ENCODE results near the gene OR6M1.

The OR6M1 gene

GRCh38 chr11:123806249-123806648 is at the start of gene OR6M1:
TSS of gene OR6M1 (minus strand) at chr11:123806349. CDS start at chr11:123806349, 0 bp downstream.
- H3K4me1 ChIP-seq = no peaks in the 10 kb centered on the region
- in situ Hi-C loops (cut with MboI; ENCODE audit: low sequenced_read_pairs) = no loop called here
- H3K36me3 ChIP-seq (replicated peaks) = no peaks in the 10 kb centered on the region
- H3K9me3 ChIP-seq = no peaks in the 10 kb centered on the region
- H3K4me3 ChIP-seq = no peak within 1 kb of the TSS
- peaks cover 10% of the 10 kb centered on the region for H3K27me3 ChIP-seq (ENCODE audit: low read depth)
- DNase-seq (ENCODE audit: low spot score in 2 of 2) = no peak

- H3K4me1 ChIP-seq = no peaks in the 10 kb centered on the region
- H3K9me3 ChIP-seq = no peaks in the 10 kb centered on the region
- no peaks in the 10 kb centered on the region for H3K36me3 ChIP-seq (replicated peaks)
- in situ Hi-C loops (cut with MboI; ENCODE audit: low sequenced_read_pairs) = no loop called here
- H3K4me3 ChIP-seq = no peak overlapping the region
- H3K27me3 ChIP-seq (ENCODE audit: low read depth) = no peaks in the 10 kb centered on the region
- DNase-seq (ENCODE audit: low spot score in 2 of 2) = no peak
Measured at GRCh38 chr11:123853038-123853437, 46.9 kb upstream of the OR6M1 start.

GRCh38 chr11:123852321-123852720 is 46.2 kb upstream of the OR6M1 start:
- H3K27me3 ChIP-seq (ENCODE audit: low read depth) = no peaks in the 10 kb centered on the region
- no peak for DNase-seq (ENCODE audit: low spot score in 2 of 2)
- no peaks in the 10 kb centered on the region for H3K36me3 ChIP-seq (replicated peaks)
- no peak overlapping the region for H3K4me3 ChIP-seq
- H3K9me3 ChIP-seq = no peaks in the 10 kb centered on the region
- H3K4me1 ChIP-seq = no peaks in the 10 kb centered on the region
- in situ Hi-C loops (cut with MboI; ENCODE audit: low sequenced_read_pairs) = no loop called here

GRCh38 chr11:123851110-123851509 is 45.0 kb upstream of the OR6M1 start:
- Histone ChIP-seq H3K4me3 (no peak overlapping the region), H3K36me3 (replicated peaks) (no peaks in the 10 kb centered on the region), H3K27me3 (ENCODE audit: low read depth) (no peaks in the 10 kb centered on the region), H3K9me3 (no peaks in the 10 kb centered on the region), H3K4me1 (no peaks in the 10 kb centered on the region)
- DNase-seq (ENCODE audit: low spot score in 2 of 2) = no peak
- in situ Hi-C loops (cut with MboI; ENCODE audit: low sequenced_read_pairs) = no loop called here

GRCh38 chr11:123841174-123841573 is 35.0 kb upstream of the OR6M1 start:
- in situ Hi-C loops (cut with MboI; ENCODE audit: low sequenced_read_pairs) = no loop called here
- H3K9me3 ChIP-seq = no peaks in the 10 kb centered on the region
- no peaks in the 10 kb centered on the region for H3K4me1 ChIP-seq
- H3K27me3 ChIP-seq (ENCODE audit: low read depth) = peaks cover 3% of the 10 kb centered on the region; the same call in 1 of the 2 replicates
- H3K36me3 ChIP-seq (replicated peaks) = no peaks in the 10 kb centered on the region
- H3K4me3 ChIP-seq = no peak overlapping the region
- DNase-seq (ENCODE audit: low spot score in 2 of 2) = no peak

- DNase-seq (ENCODE audit: low spot score in 2 of 2) = no peak
Measured at GRCh38 chr11:123839131-123839530, 33.0 kb upstream of the OR6M1 start.

GRCh38 chr11:123838659-123839058 is 32.5 kb upstream of the OR6M1 start:
- H3K4me3 ChIP-seq = no peak overlapping the region
- H3K9me3 ChIP-seq = no peaks in the 10 kb centered on the region
- no peaks in the 10 kb centered on the region for H3K36me3 ChIP-seq (replicated peaks)
- peaks cover 3% of the 10 kb centered on the region; the same call in 1 of the 2 replicates for H3K27me3 ChIP-seq (ENCODE audit: low read depth)
- no peaks in the 10 kb centered on the region for H3K4me1 ChIP-seq
- in situ Hi-C loops (cut with MboI; ENCODE audit: low sequenced_read_pairs) = no loop called here
- DNase-seq (ENCODE audit: low spot score in 2 of 2) = no peak

More at GRCh38 chr11:123839131-123839530, 33.0 kb upstream of the OR6M1 start:
- Histone ChIP-seq H3K4me3 (no peak overlapping the region), H3K4me1 (no peaks in the 10 kb centered on the region), H3K9me3 (no peaks in the 10 kb centered on the region), H3K27me3 (ENCODE audit: low read depth) (peaks cover 3% of the 10 kb centered on the region; the same call in 1 of the 2 replicates), H3K36me3 (replicated peaks) (no peaks in the 10 kb centered on the region)
- in situ Hi-C loops (cut with MboI; ENCODE audit: low sequenced_read_pairs) = no loop called here

GRCh38 chr11:123838199-123838598 is 32.0 kb upstream of the OR6M1 start:
- Histone ChIP-seq H3K4me3 (no peak overlapping the region), H3K36me3 (replicated peaks) (no peaks in the 10 kb centered on the region), H3K4me1 (no peaks in the 10 kb centered on the region), H3K27me3 (ENCODE audit: low read depth) (0 out of 2 replicates have a peak, but pooled peaks cover 3% of the 10 kb centered on the region), H3K9me3 (no peaks in the 10 kb centered on the region)
- DNase-seq (ENCODE audit: low spot score in 2 of 2) = no peak
- in situ Hi-C loops (cut with MboI; ENCODE audit: low sequenced_read_pairs) = no loop called here

- H3K4me3 ChIP-seq = no peak overlapping the region
- H3K36me3 ChIP-seq (replicated peaks) = no peaks in the 10 kb centered on the region
- no peaks in the 10 kb centered on the region for H3K9me3 ChIP-seq
- DNase-seq (ENCODE audit: low spot score in 2 of 2) = no peak
- in situ Hi-C loops (cut with MboI; ENCODE audit: low sequenced_read_pairs) = no loop called here
- no peaks in the 10 kb centered on the region for H3K27me3 ChIP-seq (ENCODE audit: low read depth)
- no peaks in the 10 kb centered on the region for H3K4me1 ChIP-seq
Measured at GRCh38 chr11:123833095-123833494, 26.9 kb upstream of the OR6M1 start.

GRCh38 chr11:123829745-123830144 is 23.6 kb upstream of the OR6M1 start:
- no peak for DNase-seq (ENCODE audit: low spot score in 2 of 2)
- H3K9me3 ChIP-seq = no peaks in the 10 kb centered on the region
- in situ Hi-C loops (cut with MboI; ENCODE audit: low sequenced_read_pairs) = no loop called here
- H3K36me3 ChIP-seq (replicated peaks) = no peaks in the 10 kb centered on the region
- H3K27me3 ChIP-seq (ENCODE audit: low read depth) = no peaks in the 10 kb centered on the region
- no peak overlapping the region for H3K4me3 ChIP-seq
- H3K4me1 ChIP-seq = no peaks in the 10 kb centered on the region

- no peak for DNase-seq (ENCODE audit: low spot score in 2 of 2)
- no peaks in the 10 kb centered on the region for H3K4me1 ChIP-seq
- no peak overlapping the region for H3K4me3 ChIP-seq
- no peaks in the 10 kb centered on the region for H3K27me3 ChIP-seq (ENCODE audit: low read depth)
- in situ Hi-C loops (cut with MboI; ENCODE audit: low sequenced_read_pairs) = no loop called here
- H3K9me3 ChIP-seq = no peaks in the 10 kb centered on the region
- no peaks in the 10 kb centered on the region for H3K36me3 ChIP-seq (replicated peaks)
Measured at GRCh38 chr11:123822599-123822998, 16.4 kb upstream of the OR6M1 start.

GRCh38 chr11:123822032-123822431 is 15.9 kb upstream of the OR6M1 start:
- Histone ChIP-seq H3K36me3 (replicated peaks) (no peaks in the 10 kb centered on the region), H3K4me1 (no peaks in the 10 kb centered on the region), H3K9me3 (no peaks in the 10 kb centered on the region), H3K4me3 (no peak overlapping the region), H3K27me3 (ENCODE audit: low read depth) (no peaks in the 10 kb centered on the region)
- no peak for DNase-seq (ENCODE audit: low spot score in 2 of 2)
- in situ Hi-C loops (cut with MboI; ENCODE audit: low sequenced_read_pairs) = no loop called here

GRCh38 chr11:123815122-123815521 is 9.0 kb upstream of the OR6M1 start:
- DNase-seq (ENCODE audit: low spot score in 2 of 2) = no peak
- H3K27me3 ChIP-seq (ENCODE audit: low read depth) = no peaks in the 10 kb centered on the region
- in situ Hi-C loops (cut with MboI; ENCODE audit: low sequenced_read_pairs) = no loop called here

GRCh38 chr11:123801765-123802164 is 4.4 kb downstream of the OR6M1 start:
- Histone ChIP-seq H3K9me3 (no peaks in the 10 kb centered on the region), H3K27me3 (ENCODE audit: low read depth) (peaks cover 1% of the 10 kb centered on the region; the same call in 1 of the 2 replicates), H3K4me1 (no peaks in the 10 kb centered on the region), H3K36me3 (replicated peaks) (no peaks in the 10 kb centered on the region), H3K4me3 (no peak overlapping the region)
- in situ Hi-C loops (cut with MboI; ENCODE audit: low sequenced_read_pairs) = no loop called here
- DNase-seq (ENCODE audit: low spot score in 2 of 2) = no peak

More at GRCh38 chr11:123815122-123815521, 9.0 kb upstream of the OR6M1 start:
- H3K36me3 ChIP-seq (replicated peaks) = no peaks in the 10 kb centered on the region
- H3K4me3 ChIP-seq = no peak overlapping the region
- no peaks in the 10 kb centered on the region for H3K4me1 ChIP-seq
- no peaks in the 10 kb centered on the region for H3K9me3 ChIP-seq

- in situ Hi-C loops (cut with MboI; ENCODE audit: low sequenced_read_pairs) = no loop called here
- H3K36me3 ChIP-seq (replicated peaks) = no peaks in the 10 kb centered on the region
- H3K27me3 ChIP-seq (ENCODE audit: low read depth) = no peaks in the 10 kb centered on the region
- no peaks in the 10 kb centered on the region for H3K9me3 ChIP-seq
- H3K4me1 ChIP-seq = no peaks in the 10 kb centered on the region
- no peak overlapping the region for H3K4me3 ChIP-seq
- DNase-seq (ENCODE audit: low spot score in 2 of 2) = no peak
Measured at GRCh38 chr11:123800036-123800435, 6.1 kb downstream of the OR6M1 start.

All from HAP-1 (cell line).